NCI-H1417 (cell line): ENCODE measurements around the gene SRGAP1.
A peak's percentile ranks its signal among the peaks of the same experiment; 100 is the strongest.
"Not testable (repeated sequence)": the region's sequence is repeated elsewhere in the genome, so short reads cannot be mapped to it uniquely, and the experiment has no call there.

Experiments used
- DNase-seq, 3 experiments: peaks; one replicate each; lab custom pipeline; 2025; lab: John Stamatoyannopoulos, UW

Gene SRGAP1

GRCh38 chr12:64122154-64122553 lies 277.7 kb downstream of the SRGAP1 start:
- DNase-seq: peak in 1 of 3 experiments; percentile 51

- no peak for DNase-seq
Observed at GRCh38 chr12:64122995-64123394, 278.5 kb downstream of the SRGAP1 start.

- DNase-seq: no peak
Observed at GRCh38 chr12:64123448-64123847, 278.9 kb downstream of the SRGAP1 start.

- DNase-seq: peak in 2 of 3 experiments; percentile 6 to 12
Observed at GRCh38 chr12:64124511-64125197, 280.2 kb downstream of the SRGAP1 start.

GRCh38 chr12:64125913-64126312 lies 281.4 kb downstream of the SRGAP1 start:
- DNase-seq: no peak

GRCh38 chr12:64127811-64128210 lies 283.3 kb downstream of the SRGAP1 start:
- DNase-seq: no peak

- no peak for DNase-seq
Observed at GRCh38 chr12:64128366-64128765, 283.9 kb downstream of the SRGAP1 start.

- not testable (repeated sequence) for DNase-seq
Observed at GRCh38 chr12:64130476-64130875, 286.0 kb downstream of the SRGAP1 start.

- DNase-seq: not testable (repeated sequence)
Observed at GRCh38 chr12:64131456-64131855, 287.0 kb downstream of the SRGAP1 start.

- not testable (repeated sequence) for DNase-seq
Observed at GRCh38 chr12:64132672-64133071, 288.2 kb downstream of the SRGAP1 start.

GRCh38 chr12:64137117-64137516 lies 292.6 kb downstream of the SRGAP1 start:
- DNase-seq: no peak

GRCh38 chr12:64139021-64139420 lies 294.5 kb downstream of the SRGAP1 start:
- no peak for DNase-seq

- no peak for DNase-seq
Observed at GRCh38 chr12:64142382-64142781, 297.9 kb downstream of the SRGAP1 start.

GRCh38 chr12:64142784-64143183 lies 298.3 kb downstream of the SRGAP1 start:
- no peak for DNase-seq

GRCh38 chr12:64145226-64145625 lies 300.7 kb downstream of the SRGAP1 start:
- no peak for DNase-seq

- peak in 1 of 3 experiments; percentile 18 for DNase-seq
Observed at GRCh38 chr12:64147011-64147631, 302.6 kb downstream of the SRGAP1 start.

- DNase-seq: no peak
Observed at GRCh38 chr12:64147875-64148274, 303.4 kb downstream of the SRGAP1 start.

GRCh38 chr12:64154677-64155076 lies 310.2 kb downstream of the SRGAP1 start:
- DNase-seq: no peak

- no peak for DNase-seq
Observed at GRCh38 chr12:64157110-64157509, 312.6 kb downstream of the SRGAP1 start.

- DNase-seq: no peak
Observed at GRCh38 chr12:64160021-64160710, 315.7 kb downstream of the SRGAP1 start.

- DNase-seq: no peak
Observed at GRCh38 chr12:64160711-64161060, 316.2 kb downstream of the SRGAP1 start.

- not testable (repeated sequence) for DNase-seq
Observed at GRCh38 chr12:64166606-64167005, 322.1 kb downstream of the SRGAP1 start.

GRCh38 chr12:64167041-64167440 lies 322.5 kb downstream of the SRGAP1 start:
- DNase-seq: not testable (repeated sequence)
